Tibial nerve (tissue), 3 donors: Measurements from ENCODE around the gene RAPGEF2.

ENCODE experiments used
- CTCF ChIP-seq, 5 experiments: fragments of 200-600 bp in 3 of 5; fragments of 450-650 bp in 2 of 5; sonication (generic) in 3 of 5; IDR thresholded peaks; one replicate each; pipeline ENCODE4 v1.5.1; 2016 to 2019; ENCODE audit warnings: antibody characterized with exemption in 5 of 5, mild to moderate bottlenecking in 3 of 5, moderate library complexity in 2 of 5
- POLR2A ChIP-seq, 2 donors: fragments of 450-650 bp; IDR thresholded peaks; one replicate each; pipeline ENCODE4 v1.6.1; 2017; ENCODE audit warnings: antibody characterized with exemption in 2 of 2, mild to moderate bottlenecking in 2 of 2, moderate library complexity in 2 of 2

GRCh38 chr4:159379836-159380235 lies 277.0 kb downstream of the RAPGEF2 start:
- TF ChIP-seq CTCF (IDR thresholded peaks at IDR 0.05) (no peak), POLR2A (IDR thresholded peaks at IDR 0.05) (no peak)
